AG08396 (cell line): Measurements from ENCODE around the gene ZFHX3.
"Not testable (repeated sequence)": the region's sequence is repeated elsewhere in the genome, so short reads cannot be mapped to it uniquely, and the experiment has no call there.

ENCODE experiments used
- DNase-seq: peaks from one replicate; pipeline ENCODE4 v3.0.0; 2012; ENCODE audit warnings: low spot score, mixed read lengths

The ZFHX3 gene

DNA sequence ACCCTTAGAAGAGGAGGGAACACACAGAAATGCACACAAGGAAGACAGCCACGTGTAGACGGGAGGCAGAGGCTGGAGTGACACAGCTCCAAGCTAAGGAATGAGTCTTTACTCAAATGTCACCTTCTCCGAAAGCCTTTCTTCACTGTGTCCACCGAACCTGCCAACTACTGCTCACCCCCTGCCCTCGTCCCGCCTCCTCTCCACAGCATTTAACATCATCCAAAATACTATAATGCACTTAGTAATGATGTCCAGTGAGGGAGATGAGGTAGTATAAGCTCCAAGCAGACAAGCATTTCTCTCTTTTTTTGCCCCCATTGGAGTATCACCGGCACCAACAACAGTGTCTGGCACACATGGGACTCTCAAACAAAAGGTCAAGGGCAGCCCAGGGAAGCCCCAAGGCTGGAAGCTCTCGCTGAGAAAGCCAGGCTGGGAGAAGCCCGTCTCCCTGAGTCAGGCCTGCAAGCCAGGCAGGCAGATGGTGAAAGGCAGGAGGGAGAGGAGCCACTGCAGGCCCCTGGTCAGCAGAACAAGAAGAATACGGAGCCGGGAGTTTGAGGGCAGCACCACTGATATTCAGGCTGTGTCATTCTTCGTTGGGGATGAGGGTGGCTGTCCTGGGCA is 25.9 kb downstream of the ZFHX3 start:
- DNase-seq: no peak

DNA sequence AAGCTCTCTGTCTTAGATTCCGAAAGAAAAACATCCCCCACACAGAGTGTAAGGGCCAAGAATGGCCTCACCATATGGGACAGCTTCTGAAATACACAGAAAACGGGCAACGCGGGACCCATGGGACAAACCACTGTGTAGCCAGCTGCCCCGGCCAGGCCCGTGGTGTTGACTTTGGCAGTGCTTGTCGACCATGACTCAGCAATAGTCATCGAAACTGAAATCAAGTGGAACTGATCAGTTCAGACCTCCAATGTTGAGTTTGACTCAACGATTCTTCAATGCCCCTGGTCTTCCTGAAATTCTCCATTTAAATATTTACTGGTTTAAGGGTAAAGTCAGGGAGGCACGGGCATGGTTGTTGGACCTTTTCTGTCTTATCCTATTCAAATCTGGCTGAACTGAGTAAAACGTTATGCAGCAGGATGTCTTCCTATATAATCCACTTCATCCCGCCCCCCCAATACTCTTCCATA is 27.5 kb downstream of the ZFHX3 start:
- DNase-seq: peak; percentile 75

DNA sequence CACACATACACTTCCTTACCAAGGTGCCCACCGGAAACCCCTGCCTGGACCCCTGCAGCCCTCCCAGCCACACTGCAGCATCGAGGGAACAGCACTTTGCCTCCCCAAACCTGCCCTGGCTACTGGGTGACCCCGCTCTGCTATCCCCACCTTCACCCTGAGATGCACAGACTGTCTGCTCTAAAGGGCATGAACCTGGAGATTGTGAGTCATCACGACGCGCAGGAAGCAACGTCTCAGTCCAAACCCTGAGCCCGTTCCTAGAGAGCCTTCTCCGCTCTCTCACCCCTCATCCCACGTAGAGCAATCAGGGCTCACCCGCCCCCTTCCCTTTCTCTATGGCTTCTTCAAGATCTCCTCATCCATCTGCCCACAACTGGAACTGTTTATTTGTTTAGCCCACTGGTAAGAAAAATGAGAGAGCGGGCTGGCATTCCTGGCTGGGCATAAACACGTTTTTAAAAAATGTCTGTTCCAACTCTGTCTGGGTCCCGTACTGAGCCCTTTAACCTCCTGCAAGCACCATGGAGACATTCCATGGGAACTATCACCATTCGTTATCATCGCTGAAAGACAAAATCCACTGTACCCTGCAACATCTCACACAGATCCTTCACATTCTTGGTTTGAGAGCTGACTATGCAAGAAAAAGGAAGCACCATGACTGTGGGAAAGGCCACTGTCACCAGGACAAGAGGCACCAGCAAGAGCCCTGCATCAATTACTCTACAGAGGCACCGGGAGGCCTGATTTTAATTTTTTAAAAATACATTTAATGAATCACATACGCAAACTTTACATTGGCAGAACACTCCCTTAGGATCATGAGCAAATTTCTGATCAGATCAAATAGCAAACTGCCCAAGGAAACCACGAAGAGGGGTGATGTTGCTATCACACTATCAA is 28.2 kb downstream of the ZFHX3 start:
- peak; percentile 64 for DNase-seq

DNA sequence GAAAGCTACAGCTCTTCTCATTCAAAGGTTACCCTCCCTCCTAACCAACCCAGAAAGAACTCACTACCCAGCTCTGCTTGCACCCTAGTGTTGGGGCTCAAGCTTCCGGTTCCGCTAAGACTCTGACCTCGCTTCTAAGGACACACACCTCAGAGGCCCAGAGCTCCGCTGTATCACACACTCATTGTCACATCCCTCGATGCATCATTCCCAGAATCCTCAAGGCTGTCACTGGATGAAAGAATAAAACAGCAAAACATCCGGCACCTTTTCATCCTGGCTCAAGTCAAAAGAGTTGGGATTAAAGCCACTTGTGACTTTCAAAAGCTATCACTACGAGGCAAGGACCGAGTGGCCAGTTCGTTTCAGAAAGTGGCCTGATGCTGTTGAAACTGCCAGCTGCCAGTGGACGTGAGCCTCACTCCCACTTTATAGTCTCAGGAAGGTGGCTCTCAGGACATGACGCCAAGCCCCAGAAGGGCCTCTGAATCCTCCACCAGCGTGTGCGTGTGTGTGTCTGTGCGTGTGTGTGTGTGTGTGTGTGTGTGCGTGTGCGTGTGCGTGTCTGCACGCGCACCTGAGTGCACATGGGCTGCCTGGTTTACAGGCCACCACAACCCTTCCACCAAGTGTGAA is 29.0 kb downstream of the ZFHX3 start:
- no peak for DNase-seq

DNA sequence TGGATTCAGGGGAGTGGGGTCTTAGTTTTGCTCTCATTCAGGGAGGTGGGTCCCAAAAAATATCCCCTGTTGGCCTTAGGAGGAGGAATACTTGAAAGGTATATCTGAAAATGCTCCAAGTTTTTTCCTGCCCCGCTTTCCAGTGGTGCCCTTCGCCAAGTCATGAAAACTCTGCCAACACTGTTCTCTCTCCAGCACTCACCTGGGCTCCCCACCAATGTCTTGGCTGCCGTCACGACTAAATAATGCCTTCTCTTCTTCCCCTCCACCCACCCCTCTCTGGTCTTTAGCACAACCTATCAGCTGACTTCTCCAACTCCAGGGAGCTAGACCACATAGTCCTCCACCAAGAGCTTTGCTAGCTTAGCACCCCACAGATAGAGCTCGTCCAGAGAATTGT is 30.6 kb downstream of the ZFHX3 start:
- DNase-seq: no peak

DNA sequence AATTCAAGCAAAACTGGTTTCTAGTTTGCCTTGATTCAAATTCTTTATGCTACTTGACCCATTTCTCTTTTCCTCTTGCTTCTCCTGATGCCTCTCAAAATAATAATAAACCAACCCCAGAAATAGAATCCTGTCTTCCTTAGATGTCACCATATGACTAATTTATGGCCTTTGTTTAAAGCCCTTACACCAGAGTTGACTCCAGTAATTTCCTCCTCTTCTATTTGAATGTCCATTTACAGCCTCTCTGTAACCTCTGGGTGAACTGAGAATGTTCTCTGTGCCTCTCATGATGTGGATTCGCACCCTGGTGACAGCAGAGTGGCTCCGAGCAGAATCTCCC is 31.5 kb downstream of the ZFHX3 start:
- no peak for DNase-seq

DNA sequence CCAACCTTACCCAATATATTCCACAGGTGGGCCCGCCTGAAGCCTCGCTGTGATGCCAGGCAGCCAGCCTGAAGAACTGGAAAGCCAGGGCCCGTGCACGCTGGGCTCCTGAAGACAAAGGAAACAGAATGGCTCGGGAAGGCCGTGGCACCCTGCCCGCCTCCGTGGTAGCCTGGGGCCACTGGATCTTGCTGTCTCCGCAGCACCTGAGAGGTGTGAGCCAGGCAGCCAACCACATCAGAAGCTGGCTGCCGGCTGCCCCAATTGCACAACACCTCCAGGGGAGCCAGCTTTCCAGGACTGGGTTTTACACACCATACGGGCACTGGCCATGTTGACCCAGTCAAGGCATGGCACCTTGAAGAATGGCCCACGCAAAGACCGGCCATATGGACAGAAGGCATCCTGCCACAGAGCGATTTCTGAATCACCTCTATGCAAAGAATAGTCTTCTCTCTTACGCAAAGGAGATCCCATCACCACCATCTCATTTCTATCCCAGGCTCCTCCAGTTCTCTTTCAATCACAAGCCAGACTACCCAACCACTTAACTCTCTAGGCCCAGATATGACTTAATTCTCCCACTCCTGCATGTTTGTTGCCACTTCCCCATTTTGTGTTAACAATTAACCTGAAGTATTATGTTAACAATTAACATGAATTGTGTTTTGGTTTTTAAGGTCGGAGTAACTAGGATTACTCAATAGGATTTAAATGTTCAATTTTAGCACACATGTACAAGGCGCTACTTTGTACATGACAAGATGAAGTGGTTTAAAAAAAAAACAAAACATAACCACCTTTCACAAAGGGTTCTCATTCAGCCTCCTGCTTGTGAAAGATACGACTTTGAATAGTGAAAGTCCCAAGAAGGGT is 32.1 kb downstream of the ZFHX3 start:
- DNase-seq: no peak

DNA sequence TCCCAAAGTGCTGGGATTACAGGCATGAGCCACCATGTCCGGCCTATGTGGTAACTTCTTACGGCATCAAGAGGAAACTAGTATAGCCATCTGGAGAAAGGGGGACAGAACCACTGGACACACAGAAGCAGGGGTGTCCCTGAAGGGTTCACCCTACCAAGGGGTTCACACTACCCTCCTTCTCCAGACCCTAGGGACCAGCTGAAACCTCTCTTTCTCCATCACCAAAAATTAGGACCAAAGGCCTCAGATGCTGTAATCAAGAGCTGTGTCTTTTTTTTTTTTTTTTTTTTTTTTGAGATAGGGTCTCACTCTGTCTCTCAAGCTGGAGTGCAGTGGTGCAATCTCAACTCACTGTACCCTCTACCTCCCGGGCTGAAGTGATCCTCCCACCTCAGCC is 33.2 kb downstream of the ZFHX3 start:
- no peak for DNase-seq

DNA sequence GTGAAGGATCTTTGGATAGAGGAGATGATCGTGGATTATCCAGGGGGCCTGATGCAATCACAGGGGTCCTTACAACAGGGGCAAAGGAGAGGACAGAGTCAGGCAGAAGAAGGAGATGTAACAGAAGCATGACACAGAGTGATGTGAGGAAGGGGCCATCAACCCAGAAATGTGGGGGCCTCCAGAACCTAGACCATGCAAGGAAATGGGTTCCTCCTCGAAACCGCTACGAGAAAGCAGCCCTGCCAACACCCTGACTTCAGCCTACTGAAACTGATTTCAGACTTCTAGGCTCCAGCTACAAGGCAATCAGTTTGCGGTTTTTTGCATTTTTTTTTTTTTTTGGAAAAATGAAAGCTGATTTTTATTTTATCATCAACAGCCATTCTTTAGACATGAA is 34.0 kb downstream of the ZFHX3 start:
- no peak for DNase-seq

DNA sequence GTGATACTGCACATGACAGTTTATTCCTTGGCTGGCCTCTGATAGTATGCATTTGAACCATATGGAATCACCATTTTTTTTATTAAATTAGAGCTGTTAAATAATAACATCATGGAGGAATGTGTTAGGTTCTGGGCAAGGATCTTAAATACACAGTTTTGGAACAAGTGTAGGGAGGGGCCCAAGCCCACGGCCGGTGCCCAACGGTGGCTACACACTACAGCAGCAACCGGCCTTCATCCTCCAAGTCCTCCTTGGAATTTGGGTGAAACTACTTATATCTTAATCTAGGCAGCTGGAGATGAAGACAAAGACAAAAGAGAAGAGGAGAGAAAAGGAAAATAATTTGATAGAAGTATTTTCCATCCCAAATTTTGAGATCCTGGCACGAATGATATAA is 35.6 kb downstream of the ZFHX3 start:
- no peak for DNase-seq

DNA sequence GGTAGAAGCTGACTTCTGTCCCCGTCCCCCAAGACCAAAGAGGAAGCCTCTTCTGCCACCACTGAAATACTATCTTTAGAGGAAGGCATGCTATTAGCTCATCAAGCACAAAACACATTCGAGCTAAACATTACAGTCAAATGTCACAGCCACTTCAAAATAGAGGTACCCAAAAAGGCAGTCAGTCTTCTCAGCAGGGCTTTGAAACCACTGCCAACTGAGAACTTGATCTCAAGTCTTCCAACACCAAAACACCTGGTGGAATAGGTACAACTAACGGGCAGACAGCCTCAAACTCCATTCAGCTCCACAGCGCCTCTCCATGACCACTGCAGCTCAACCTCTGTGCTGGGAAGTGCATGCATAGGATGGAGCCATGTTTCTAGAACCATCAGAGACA is 36.0 kb downstream of the ZFHX3 start:
- no peak for DNase-seq

DNA sequence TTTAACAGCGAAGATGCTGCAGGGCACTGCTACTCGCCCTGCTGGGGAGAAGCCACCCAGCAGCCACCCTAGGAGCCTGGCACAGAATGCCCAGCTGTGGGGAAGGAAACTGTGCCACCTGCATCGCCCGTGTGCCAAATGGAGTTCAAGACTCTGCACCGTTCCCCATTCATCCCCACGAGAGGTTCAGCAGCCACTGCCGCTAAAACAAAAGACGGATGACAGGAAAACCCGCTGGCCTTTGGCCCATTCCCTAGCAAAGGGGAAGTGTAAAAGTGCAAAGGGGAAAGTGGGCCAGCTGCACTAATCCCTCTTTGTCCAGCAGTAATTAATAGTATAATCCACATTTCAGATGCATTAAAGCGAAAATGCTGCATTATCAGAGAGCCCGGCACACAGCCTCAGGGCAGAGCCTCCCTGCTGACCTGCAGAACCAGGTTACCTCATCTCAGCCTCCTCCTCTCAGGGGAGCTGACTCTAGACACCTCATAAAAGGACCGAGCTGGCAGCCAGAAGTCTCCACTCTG is 37.7 kb downstream of the ZFHX3 start:
- DNase-seq: no peak

DNA sequence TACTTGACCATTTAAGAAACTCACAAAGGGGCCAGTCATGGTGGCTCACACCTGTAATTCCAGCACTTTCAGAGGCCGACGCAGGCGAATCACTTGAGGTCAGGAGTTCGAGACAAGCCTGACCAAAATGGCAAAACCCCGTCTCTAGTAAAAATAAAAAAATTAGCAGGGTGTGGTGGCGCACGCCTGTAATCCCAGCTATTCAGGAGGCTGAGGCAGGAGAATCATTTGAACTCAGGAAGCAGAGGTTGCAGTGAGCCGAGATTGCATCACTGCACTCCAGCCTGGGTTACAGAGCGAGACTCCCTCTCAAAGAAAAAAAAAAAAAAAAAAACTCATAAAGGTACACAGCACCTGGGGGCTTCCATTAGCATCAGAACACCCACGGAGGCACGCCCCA is 38.2 kb downstream of the ZFHX3 start:
- not testable (repeated sequence) for DNase-seq

DNA sequence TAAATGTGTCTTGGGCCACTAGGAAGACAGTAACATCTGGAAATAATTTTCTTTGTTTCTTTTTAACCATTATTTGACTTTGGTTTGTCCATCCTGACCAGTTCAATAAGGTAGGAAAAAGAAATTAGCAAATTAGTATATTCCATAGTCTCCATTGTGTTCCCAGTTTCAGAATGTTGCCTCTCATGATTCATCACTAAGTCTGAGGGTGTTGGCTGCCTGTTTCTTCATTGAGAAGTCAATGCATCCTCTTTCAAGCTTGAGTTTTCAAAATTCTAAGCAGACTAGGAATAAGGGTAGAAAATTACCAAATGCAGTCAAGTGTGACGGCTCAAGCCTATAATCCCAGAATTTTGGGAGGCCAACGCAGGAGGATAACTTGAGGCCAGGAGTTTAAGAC is 41.9 kb downstream of the ZFHX3 start:
- DNase-seq: no peak

DNA sequence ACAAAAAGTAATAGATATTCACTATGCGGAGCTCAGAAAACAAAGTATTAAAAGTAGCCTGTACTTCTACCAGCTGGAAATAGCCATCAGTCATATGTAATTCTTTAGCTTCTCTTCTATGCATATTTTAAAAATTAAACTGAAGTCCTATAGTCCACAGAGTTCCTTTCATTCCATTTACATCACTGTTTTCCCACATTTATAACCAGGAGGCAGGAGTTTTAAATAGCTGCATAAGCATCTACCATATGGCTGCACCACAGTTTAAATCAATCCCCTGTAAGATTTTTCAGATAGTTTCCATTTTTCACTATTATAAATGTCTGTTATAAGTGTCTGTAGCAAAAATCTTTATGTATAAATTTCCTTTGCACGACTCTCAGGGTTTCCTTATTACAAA is 45.1 kb downstream of the ZFHX3 start:
- DNase-seq: no peak

DNA sequence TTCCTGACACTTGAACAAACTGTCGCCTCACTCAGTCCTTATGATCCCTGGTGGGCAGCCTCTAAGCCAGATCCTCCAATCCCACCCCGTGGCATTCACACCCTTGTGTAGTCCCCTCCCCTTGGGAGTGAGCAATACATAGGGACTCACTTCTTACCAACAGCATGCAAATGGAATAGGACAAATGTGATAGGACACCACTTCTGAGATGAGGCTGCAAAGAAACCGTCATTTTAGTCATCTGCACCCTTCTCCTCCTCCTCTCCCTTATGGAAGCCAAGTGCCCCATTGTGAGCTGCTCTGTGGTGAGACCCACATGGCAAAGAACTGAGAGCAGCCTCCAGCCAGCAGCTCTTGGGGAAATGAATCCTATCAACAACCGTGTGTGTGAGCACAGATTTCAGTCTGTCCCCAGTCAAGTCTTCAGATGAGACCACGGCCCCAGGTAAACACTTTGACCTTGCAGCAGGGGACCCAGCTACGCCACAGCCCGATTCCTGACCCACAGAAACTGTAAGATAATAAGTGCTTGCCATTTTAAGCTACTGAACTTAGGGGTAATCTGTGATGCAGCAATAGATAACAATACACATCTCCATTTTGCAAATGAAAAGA is 46.9 kb downstream of the ZFHX3 start:
- no peak for DNase-seq

DNA sequence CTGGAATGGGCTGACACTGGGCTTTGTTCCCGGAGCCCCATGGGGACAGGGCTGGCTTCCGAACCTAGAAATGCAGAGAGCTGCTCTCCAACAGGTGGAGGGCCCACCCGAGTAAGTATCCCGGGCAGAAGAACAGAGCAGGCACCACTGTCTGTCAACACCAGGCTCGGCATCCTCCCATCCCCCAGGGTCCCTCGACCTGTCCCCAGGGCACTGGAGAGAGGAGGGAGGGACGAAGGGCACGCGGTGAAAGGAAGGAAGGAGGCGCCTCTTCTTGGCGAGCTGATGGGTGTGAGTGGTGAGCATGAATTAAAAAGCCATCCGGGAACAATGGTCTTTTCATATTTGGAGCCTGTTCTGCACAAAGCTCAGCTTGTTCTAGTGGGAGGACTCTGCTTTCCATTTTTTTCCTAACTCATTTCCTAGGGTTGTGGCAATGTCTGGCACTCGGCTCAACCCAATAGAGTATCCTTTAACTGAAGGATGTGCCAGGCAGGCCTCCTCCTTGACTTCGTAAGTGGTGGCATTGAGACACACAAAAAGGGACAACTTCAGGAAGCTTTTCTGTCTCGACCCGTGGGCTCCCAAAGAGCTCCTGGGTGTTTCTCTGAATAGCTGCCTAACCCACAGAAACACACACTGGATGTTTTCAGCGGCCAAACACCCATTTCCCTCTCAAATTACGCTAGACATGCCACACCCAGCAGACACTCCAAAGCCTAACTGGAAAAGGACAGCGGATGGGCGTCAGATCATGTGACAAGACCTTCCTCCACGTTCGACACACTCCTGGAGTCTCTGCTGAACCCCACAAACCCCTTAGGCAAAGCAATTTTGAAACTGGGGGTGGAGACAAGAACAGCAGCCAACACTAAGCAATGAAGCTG is 47.7 kb downstream of the ZFHX3 start:
- no peak for DNase-seq

DNA sequence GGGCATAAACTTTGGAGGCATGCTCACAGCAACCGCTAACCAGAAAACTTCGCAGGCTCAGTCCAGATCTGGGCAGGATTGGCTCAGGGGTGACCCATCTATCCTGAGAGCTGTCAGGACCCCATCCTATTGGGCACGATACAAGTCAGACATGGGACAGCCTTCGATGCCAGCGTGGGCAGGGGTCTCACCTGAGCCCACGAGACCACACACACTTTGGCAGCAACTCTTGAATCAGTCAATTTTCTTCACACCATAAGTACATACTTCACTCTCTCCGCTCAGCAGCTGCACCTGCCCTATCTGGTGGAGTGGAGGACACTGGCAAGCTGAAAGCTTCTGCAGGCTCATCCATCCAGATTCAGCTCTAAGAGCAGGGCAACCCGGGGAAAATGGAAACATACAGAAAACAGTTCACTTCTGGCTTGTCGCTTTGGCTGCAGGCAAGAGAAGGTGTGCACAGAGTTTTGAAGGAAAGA is 48.3 kb downstream of the ZFHX3 start:
- DNase-seq: no peak

DNA sequence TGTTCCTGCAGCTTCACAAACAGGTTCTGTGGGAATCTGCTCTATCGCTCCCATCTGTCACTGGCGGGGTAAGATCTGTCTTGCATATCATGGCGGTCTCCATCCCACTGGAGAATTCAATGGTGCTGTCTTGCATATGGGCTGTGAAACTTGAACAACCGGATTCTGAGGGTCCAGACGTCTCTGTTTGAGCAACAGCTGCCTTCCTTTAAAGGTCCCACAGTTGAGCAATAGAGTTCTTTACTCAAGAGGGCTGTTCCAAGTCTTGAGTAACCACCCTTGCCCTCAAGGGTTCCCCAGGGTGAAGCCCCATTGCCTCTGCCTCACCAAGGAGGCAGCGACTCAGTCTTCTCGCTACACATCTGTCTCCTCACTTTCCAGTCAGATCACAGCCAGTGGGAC is 50.8 kb downstream of the ZFHX3 start:
- DNase-seq: no peak
